Activated CD8-positive, alpha-beta T cell treated with anti-CD3 and anti-CD28 coated beads for 36 hours (primary cell): Measurements from ENCODE around the gene SGTA. TPM values are rescaled to one million over a fixed set of nuclear protein-coding genes. Genes with fewer than 3 reads are reported as not detected.

Source experiments
- ATAC-seq: fragments of 200-7000 bp; cut with Tn5 transposase; one replicate; pipeline ENCODE4 v1.10.0; 2021; ENCODE audit warnings: mild to moderate bottlenecking, moderate library complexity
- CTCF ChIA-PET: fragments of 350-600 bp; sonication (Branson Sonifier 250); formaldehyde crosslinking; loops from one replicate; lab custom pipeline; 2021; ENCODE audit warnings: antibody characterized with exemption; lab: Charles Lee
- POLR2A ChIA-PET: fragments of 350-600 bp; sonication (Branson Sonifier 250); formaldehyde crosslinking; loops from one replicate; lab custom pipeline; 2021; ENCODE audit warnings: antibody characterized with exemption; lab: Charles Lee
- DNase-seq: peaks from one replicate; pipeline ENCODE4 v3.0.0-alpha.2; 2020
- H3K27ac Mint-ChIP-seq: one replicate; pipeline ENCODE4 v1.8.0; 2021; ENCODE audit warnings: mild to moderate bottlenecking, mixed read lengths
- H3K27me3 Mint-ChIP-seq: one replicate; pipeline ENCODE4 v1.8.0; 2021; ENCODE audit warnings: mixed read lengths
- H3K36me3 Mint-ChIP-seq: one replicate; pipeline ENCODE4 v1.8.0; 2021; ENCODE audit warnings: low read depth, mixed read lengths
- H3K4me1 Mint-ChIP-seq: one replicate; pipeline ENCODE4 v1.8.0; 2021; ENCODE audit warnings: low read depth, mixed read lengths
- H3K4me3 Mint-ChIP-seq: one replicate; pipeline ENCODE4 v1.8.0; 2021; ENCODE audit warnings: mild to moderate bottlenecking, moderate library complexity, mixed read lengths
- H3K9me3 Mint-ChIP-seq: one replicate; pipeline ENCODE4 v1.8.0; 2021; ENCODE audit warnings: mixed read lengths
- intact Hi-C: fragments of 100-400 bp; cut with micrococcal nuclease; formaldehyde crosslinking; loops from one replicate; pipeline ENCODE4 v1.10.0; 2022
- total RNA-seq, 2 experiments: library from RNA; stranded (reverse); gene quantifications; one replicate each; pipeline ENCODE4 v1.2.3, GENCODE V29; 2021
- TF ChIP-seq, protein P1 (sequence below): fragments of 200-600 bp; IDR thresholded peaks from one replicate; pipeline ENCODE4 v1.8.0; 2022; ENCODE audit warnings: antibody characterized with exemption, mild to moderate bottlenecking

Gene SGTA
- total RNA-seq, 2 experiments from 2014 or later: 53.4 to 60.8 TPM

DNA sequence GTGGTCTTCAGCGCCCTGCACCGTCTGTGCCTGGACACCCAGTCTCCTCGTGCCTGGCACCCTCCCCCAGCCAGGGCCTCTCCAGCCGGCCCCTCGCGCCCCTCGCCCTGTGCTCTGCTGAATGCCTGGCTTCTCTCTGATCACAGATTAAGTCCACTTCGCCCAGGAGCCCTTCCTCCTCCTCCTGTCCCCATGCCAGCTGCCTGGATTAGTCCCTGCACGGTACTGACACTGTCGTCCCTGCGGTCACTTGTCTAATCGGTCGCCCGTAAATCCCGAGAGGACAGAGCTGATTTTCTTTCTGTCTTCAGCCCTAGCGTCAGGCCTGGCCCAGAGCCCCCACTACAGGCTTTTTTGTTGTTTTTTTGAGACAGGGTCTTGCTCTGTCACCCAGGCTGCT lies 8.8 kb upstream of the SGTA start:
- H3K36me3 Mint-ChIP-seq: peaks cover 52% of the 10 kb centered on the region
- H3K4me3 Mint-ChIP-seq: no peak overlapping the region
- peaks cover 21% of the 10 kb centered on the region for H3K4me1 Mint-ChIP-seq
- DNase-seq: no peak
- TF ChIP-seq, protein P1, sequence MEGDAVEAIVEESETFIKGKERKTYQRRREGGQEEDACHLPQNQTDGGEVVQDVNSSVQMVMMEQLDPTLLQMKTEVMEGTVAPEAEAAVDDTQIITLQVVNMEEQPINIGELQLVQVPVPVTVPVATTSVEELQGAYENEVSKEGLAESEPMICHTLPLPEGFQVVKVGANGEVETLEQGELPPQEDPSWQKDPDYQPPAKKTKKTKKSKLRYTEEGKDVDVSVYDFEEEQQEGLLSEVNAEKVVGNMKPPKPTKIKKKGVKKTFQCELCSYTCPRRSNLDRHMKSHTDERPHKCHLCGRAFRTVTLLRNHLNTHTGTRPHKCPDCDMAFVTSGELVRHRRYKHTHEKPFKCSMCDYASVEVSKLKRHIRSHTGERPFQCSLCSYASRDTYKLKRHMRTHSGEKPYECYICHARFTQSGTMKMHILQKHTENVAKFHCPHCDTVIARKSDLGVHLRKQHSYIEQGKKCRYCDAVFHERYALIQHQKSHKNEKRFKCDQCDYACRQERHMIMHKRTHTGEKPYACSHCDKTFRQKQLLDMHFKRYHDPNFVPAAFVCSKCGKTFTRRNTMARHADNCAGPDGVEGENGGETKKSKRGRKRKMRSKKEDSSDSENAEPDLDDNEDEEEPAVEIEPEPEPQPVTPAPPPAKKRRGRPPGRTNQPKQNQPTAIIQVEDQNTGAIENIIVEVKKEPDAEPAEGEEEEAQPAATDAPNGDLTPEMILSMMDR: no peak
- no peaks in the 10 kb centered on the region for H3K27me3 Mint-ChIP-seq
- ATAC-seq: no peak
- ChIA-PET POLR2A (no interaction called here), CTCF (no interaction called here)
- intact Hi-C loops: no loop called here
- H3K27ac Mint-ChIP-seq: no peak overlapping the region
- no peaks in the 10 kb centered on the region for H3K9me3 Mint-ChIP-seq

DNA sequence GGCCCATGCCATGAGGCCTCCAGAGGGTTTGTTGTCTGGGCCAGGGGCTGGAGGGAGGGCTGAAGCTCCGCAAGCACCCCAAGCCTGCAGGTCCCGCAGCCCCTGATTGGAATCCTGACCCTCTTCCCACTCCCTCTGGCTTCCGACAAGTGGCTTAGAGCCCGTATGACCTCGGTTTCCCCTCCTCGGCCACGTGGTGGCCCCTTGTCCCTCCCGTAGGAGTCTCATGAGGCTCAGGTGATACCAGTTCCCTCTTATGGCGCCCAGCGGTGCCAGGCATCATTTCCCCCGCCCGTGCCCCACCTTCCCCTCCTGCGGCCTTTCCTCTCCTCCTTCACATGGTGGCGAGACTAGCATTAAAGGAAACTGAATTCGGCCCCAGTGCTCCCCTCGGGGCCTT lies 8.4 kb upstream of the SGTA start:
- ATAC-seq (no peak), DNase-seq (no peak)
- Mint-ChIP-seq H3K9me3 (no peaks in the 10 kb centered on the region), H3K27ac (no peak overlapping the region), H3K27me3 (no peaks in the 10 kb centered on the region), H3K4me1 (peaks cover 21% of the 10 kb centered on the region), H3K4me3 (no peak overlapping the region), H3K36me3 (peaks cover 52% of the 10 kb centered on the region)
- ChIA-PET CTCF (no interaction called here), POLR2A (no interaction called here)
- intact Hi-C loops: no loop called here
- TF ChIP-seq, protein P1: no peak

DNA sequence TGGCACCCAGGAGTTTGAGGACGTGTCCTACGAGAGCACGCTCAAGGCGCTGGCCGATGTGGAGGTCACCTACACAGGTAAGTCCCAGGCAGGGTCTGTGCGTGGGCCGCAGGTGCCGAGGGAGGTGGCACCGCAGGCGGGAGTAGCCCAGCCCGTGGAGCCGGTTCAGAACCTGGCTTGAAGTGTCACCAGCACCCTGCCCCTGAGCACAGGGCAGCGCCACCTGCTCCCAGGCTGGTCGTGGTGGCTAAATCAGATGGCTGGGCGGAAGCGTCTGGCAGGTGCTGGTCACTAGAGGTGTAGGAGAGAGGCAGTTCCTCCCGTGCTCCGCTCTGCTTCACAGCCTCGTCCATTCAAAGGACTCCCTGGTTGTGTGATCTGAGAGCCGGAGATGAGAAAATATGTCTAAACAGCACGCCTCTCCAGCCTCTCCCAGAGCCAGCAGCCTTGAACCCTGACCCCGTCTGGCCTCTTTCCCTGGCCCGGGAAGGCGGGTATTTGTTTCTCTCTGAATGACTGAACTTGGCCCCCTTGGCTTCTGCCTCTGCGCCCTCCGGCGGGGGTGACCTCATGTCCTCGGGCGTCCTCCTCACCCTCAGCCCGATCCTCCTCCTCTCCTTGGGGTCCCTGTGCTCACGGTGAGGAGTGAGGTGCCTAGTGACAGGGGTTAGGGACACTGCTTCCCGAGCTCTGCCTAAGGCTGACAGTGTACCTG lies 7.6 kb upstream of the SGTA start:
- ChIA-PET CTCF (no interaction called here), POLR2A (no interaction called here)
- H3K27me3 Mint-ChIP-seq: no peaks in the 10 kb centered on the region
- H3K4me3 Mint-ChIP-seq: no peak overlapping the region
- no peak overlapping the region for H3K27ac Mint-ChIP-seq
- TF ChIP-seq, protein P1: no peak
- intact Hi-C loops: no loop called here
- DNase-seq: no peak
- ATAC-seq: no peak
- H3K36me3 Mint-ChIP-seq: peaks cover 53% of the 10 kb centered on the region
- H3K9me3 Mint-ChIP-seq: no peaks in the 10 kb centered on the region
- H3K4me1 Mint-ChIP-seq: peaks cover 25% of the 10 kb centered on the region

DNA sequence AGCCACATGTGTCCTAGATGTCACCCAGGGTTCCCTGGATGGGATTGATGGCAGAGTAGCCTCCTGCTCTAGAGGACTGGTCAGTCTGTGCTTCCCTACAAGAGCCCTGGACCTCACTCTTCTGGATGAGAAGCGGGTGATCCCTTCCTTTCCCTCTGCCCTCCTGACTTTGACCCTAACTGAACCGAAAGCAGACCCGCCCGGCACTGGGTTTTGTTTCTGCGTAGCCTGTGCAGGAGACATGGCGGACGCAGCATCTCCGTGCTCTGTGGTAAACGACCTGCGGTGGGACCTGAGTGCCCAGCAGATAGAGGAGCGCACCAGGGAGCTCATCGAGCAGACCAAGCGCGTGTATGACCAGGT lies 7.1 kb upstream of the SGTA start:
- CTCF ChIA-PET: no interaction called here
- H3K27ac Mint-ChIP-seq: no peak overlapping the region
- peaks cover 25% of the 10 kb centered on the region for H3K4me1 Mint-ChIP-seq
- H3K9me3 Mint-ChIP-seq: no peaks in the 10 kb centered on the region
- DNase-seq (no peak), ATAC-seq (no peak)
- H3K4me3 Mint-ChIP-seq: no peak overlapping the region
- H3K36me3 Mint-ChIP-seq: peaks cover 49% of the 10 kb centered on the region
- intact Hi-C loops: no loop called here
- POLR2A ChIA-PET: no interaction called here
- H3K27me3 Mint-ChIP-seq: no peaks in the 10 kb centered on the region
- TF ChIP-seq, protein P1: no peak

DNA sequence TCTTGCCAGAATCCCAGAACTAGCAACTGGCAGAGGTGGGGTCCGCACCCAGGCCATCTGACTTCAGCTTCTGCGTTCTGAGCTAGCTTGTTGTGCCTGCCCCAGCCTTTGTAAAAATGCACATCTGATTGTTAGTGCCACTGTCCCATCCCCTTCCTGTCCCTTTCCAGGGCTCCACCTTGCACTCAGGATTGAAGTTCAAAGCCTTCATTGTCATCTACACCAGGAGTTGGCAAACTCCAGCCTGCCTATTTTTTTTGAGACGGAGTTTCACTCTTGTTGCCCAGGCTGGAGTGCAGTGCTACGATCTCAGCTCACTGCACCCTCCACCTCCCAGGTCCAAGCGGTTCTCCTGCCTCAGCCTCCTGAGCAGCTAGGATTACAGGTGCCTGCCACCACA lies 5.2 kb upstream of the SGTA start:
- H3K27me3 Mint-ChIP-seq: no peaks in the 10 kb centered on the region
- no peak overlapping the region for H3K4me3 Mint-ChIP-seq
- H3K36me3 Mint-ChIP-seq: peaks cover 38% of the 10 kb centered on the region
- CTCF ChIA-PET: interaction anchor here (0.8 to 1.6 kb wide), 2 partner anchors 99 to 315 kb away, joined by 3 to 4 read pairs; no protein-coding TSS in a partner anchor
- no peak for DNase-seq
- ATAC-seq: no peak
- intact Hi-C loops: loop anchor here (10.0 kb wide), 1 partner anchor 247 kb away; no protein-coding TSS in a partner anchor
- peaks cover 40% of the 10 kb centered on the region for H3K4me1 Mint-ChIP-seq
- POLR2A ChIA-PET: no interaction called here
- H3K9me3 Mint-ChIP-seq: no peaks in the 10 kb centered on the region
- H3K27ac Mint-ChIP-seq: no peak overlapping the region
- TF ChIP-seq, protein P1: no peak
